Iris pigment epithelial cell (primary cell): ENCODE results near the gene OGDH.

Experiments used
- DNase-seq: peaks from one replicate; pipeline ENCODE4 v3.0.0-alpha.2; 2011; ENCODE audit warnings: low read depth

OGDH gene

DNA sequence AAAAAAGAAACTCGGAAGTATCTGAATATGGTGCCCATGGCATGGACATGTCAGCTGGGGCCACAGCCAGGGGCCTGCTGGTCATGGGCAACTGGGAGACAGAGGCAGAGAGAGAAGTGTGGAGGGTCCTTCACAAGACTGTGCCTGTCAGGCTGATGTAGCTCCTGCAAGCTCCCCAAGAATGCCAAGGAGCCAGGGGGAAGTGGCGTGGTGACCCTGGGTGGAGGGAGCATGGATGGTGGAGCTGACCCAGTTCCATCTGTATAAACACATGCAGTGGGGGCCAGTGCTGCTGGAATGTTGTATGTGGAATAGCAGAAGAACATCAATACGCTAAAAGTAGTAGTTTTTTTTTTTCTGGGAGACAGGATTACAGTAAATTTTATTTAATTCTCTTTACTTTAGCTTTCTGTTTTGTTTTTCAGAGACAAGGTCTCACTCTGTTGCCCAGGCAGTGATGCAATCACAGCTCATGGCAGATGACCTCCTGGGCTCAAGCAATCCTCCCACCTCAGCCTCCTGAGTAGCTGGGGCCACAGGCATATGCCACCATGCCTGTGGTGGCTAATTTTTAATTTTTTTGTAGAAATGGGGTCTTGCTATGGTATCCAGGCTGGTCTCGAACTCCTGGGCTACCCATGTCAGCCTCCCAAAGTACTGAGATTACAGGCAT is 131.8 kb downstream of the OGDH start:
- DNase-seq = peak; percentile 47

- no peak for DNase-seq
These were observed 132.6 kb downstream of the OGDH start for GRCh38 chr7:44738876-44739665.

GRCh38 chr7:44740055-44740454 is 133.6 kb downstream of the OGDH start:
- DNase-seq = no peak

- no peak for DNase-seq
These were observed 137.3 kb downstream of the OGDH start for GRCh38 chr7:44743750-44744149.

- peak; percentile 86 for DNase-seq
These were observed 141.9 kb downstream of the OGDH start, which contains the start of gene ZMIZ2 for GRCh38 chr7:44748045-44748947. TSS of gene ZMIZ2 (plus strand) at chr7:44748847. CDS start at chr7:44756250, 7,403 bp downstream.

DNA sequence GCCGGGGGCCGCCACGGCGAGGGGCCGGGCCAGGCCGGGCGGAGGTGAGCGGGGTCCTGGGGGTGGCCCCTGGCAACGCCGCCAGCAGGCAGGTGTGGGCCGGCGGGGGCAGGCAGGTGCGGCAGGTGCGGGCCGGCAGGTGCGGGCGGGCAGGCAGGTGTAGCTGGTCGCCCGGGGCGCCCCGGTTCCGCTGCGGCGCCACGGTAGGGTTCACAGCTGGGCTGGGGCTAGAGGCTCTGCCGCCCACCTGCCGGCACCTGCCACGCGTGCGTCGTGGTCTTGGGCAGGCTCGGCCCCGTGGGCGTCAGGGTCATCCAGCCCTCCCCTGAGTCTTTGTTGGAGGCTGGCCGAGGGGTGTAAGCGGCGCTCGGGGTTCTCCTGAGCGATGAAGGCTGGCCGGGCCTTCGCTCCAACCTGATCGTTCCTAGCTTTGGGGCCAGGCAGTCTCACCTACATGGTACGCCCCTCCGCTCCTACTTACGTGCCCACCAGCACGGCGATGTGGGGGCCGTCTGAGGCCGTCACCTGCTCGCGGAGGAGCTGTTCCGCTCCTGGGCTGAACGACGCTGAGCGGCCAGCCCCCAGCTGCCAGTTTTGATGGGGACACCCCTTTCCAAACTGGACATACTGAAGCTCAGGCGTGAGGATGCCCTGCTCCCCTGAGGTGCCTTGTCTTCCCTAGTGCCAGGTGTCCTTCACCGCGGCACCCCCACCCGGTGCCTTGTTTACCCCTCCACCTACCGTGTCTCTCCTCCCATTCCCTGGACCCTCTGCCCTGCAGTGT is 142.7 kb downstream of the OGDH start:
- no peak for DNase-seq

- DNase-seq = no peak
These were observed 143.6 kb downstream of the OGDH start for GRCh38 chr7:44749992-44750391.

- DNase-seq = no peak
These were observed 144.0 kb downstream of the OGDH start for GRCh38 chr7:44750424-44750823.

GRCh38 chr7:44750921-44751571 is 144.6 kb downstream of the OGDH start:
- peak; percentile 69 for DNase-seq

DNA sequence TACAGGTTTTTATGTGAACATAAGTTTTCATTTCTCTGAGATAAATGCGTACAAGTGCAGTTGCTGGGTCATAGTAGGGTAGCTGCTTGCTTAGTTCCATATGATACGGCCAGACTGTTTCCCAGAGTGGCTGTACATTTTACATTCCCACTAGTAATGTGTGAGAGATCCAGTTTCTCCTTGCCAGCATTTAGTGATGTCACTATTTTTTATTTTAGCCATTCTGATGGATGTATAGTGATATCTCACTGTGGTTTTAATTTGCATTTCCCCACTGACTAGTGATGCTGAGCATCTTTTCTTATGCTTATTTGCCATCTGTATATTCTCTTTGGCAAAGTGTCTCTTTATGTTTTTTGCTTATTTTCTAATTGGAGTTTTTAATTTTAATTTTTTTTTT is 146.4 kb downstream of the OGDH start:
- DNase-seq = no peak

GRCh38 chr7:44754802-44755697 is 148.6 kb downstream of the OGDH start:
- no peak for DNase-seq

- DNase-seq = no peak
These were observed 149.5 kb downstream of the OGDH start for GRCh38 chr7:44755698-44756627.

GRCh38 chr7:44756904-44757303 is 150.5 kb downstream of the OGDH start:
- no peak for DNase-seq

DNA sequence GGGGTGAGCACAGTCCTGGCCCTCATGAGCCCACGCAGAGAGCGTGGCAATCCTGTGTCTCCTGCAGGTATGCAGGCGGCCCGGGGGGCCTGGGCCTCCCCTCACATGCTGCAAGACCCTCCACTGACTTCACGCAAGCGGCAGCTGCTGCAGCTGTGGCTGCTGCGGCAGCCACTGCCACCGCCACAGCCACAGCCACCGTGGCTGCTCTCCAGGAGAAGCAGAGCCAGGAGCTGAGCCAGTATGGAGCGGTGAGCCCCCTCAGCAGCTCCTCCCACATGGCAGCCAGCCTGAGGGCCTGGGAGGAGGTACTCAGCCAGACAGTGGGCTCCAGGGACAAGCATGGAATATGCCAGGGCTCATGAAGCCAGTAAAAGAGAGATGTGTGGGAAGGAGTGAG is 150.9 kb downstream of the OGDH start:
- DNase-seq = no peak

DNA sequence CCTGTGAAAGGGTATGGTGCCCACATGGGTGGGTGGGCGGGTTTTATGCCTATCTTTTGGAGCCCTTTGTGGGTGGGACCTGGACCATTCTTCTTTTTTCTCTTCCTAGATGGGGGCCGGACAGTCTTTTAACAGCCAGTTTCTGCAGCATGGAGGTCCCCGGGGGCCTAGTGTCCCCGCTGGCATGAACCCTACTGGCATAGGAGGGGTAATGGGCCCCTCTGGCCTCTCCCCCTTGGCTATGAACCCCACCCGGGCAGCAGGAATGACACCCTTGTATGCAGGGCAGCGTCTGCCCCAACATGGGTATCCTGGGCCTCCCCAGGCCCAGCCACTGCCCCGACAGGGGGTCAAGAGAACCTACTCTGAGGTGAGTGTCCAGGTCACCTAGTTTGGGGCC is 151.3 kb downstream of the OGDH start:
- no peak for DNase-seq
